AG04449 (cell line): ENCODE measurements around the gene PRKCH.

Experiments used
- CTCF ChIA-PET: fragments of 350-600 bp; formaldehyde crosslinking; extraction: SDS; loops from one replicate; lab custom pipeline; 2021; ENCODE audit warnings: antibody characterized with exemption; lab: Yijun Ruan, JAX
- POLR2A ChIA-PET: fragments of 400-600, 350-600 bp; formaldehyde crosslinking; extraction: SDS; loops from one replicate; lab custom pipeline; 2020; ENCODE audit warnings: antibody characterized with exemption, inconsistent platforms; lab: Yijun Ruan, JAX
- DNase-seq: peaks from one replicate; pipeline ENCODE4 v3.0.0-alpha.2; 2010; ENCODE audit warnings: low read depth, low spot score
- H3K4me3 ChIP-seq: 2 replicates; pipeline ENCODE4 v1.5.1; 2011; ENCODE audit warnings: low read depth, mild to moderate bottlenecking, control low read depth, low read length
- CTCF ChIP-seq: IDR thresholded peaks from one replicate; pipeline ENCODE4 v1.5.1; 2011; ENCODE audit warnings: mild to moderate bottlenecking, moderate library complexity, low read length, control low read depth, inconsistent platforms; ENCODE audit not compliant: insufficient read depth; ENCODE audit errors: missing control alignments

The PRKCH gene

GRCh38 chr14:61498303-61498702 is 176.9 kb downstream of the PRKCH start:
- POLR2A ChIA-PET = no interaction called here
- no peak for DNase-seq
- no peak overlapping the region for H3K4me3 ChIP-seq
- TF ChIP-seq CTCF = no peak
- CTCF ChIA-PET = interaction anchor here (1.8 to 7.2 kb wide), 2 partner anchors 23 to 27 kb away, joined by 4 to 36 read pairs; no protein-coding TSS in a partner anchor

GRCh38 chr14:61498811-61499210 is 177.4 kb downstream of the PRKCH start:
- no peak for DNase-seq
- TF ChIP-seq CTCF = no peak
- ChIA-PET CTCF (interaction anchor here (1.6 to 7.2 kb wide), 3 partner anchors 11 to 27 kb away, joined by 3 to 36 read pairs (median 4); no protein-coding TSS in a partner anchor), POLR2A (no interaction called here)
- H3K4me3 ChIP-seq = no peak overlapping the region

DNA sequence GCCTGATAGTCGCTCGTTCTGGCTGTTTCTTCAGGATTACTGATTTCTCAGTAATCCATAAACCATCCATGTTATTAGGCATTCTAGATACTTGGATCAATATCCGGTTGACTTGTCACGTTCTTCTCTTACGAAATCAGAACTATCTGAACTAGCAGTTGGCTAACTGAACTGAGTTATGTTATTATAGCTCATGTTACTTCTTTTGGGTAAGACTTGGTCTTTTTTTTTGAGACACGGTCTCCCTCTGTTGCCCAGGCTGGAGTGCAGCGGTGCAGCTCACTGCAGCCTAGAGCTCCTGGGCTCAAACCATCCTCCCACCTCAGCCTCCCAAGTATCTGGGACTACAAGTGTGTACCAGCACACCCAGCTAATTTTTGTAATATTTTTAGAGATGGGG is 178.6 kb downstream of the PRKCH start:
- no peak for TF ChIP-seq CTCF
- ChIA-PET POLR2A (no interaction called here), CTCF (interaction anchor here (1.6 to 7.2 kb wide), 3 partner anchors 10 to 26 kb away, joined by 3 to 36 read pairs (median 4); no protein-coding TSS in a partner anchor)
- DNase-seq = no peak
- no peak overlapping the region for H3K4me3 ChIP-seq

DNA sequence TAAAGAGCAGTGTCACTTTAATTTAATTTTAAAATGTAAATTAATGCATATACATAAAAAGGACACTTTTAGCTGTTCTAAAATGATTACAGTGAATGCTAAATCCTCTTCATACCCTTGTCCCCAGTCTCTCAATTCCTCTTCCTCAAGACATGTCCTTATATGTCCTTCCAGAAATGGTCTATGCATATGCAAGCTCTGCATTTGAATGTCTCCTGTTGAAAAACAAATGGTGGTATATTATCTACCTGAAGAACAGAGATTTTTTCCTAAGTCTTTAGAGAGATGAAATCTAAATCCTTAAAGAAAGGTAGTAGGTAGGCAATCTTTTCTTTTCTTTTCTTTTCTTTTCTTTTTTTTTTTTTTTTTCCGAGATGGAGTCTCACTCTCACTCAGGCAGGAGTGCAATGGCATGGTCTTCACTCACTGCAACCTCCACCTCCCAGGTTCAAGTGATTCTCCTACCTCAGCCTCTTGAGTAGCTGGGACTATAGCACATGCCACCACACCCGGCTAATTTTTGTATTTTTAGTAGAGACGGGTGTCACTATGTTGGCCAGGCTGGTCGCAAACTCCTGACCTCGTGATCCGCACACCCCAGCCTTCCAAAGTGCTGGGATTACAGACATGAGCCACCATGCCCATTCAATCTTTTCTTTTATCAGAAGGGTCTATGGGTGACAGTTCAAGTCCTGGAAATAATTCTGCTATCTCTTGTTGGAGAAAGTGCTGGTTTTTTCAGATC is 180.5 kb downstream of the PRKCH start:
- ChIA-PET POLR2A (interaction anchor here (0.8 kb wide), 1 partner anchor 11 kb away, joined by 3 read pairs; no protein-coding TSS in a partner anchor), CTCF (interaction anchor here (1.4 to 7.2 kb wide), 2 partner anchors 22 to 26 kb away, joined by 3 to 36 read pairs; no protein-coding TSS in a partner anchor)
- DNase-seq = no peak
- H3K4me3 ChIP-seq = no peak overlapping the region
- no peak for TF ChIP-seq CTCF

GRCh38 chr14:61502459-61503093 is 181.2 kb downstream of the PRKCH start:
- ChIA-PET CTCF (interaction anchor here (1.4 to 7.2 kb wide), 2 partner anchors 21 to 27 kb away, joined by 3 to 36 read pairs; no protein-coding TSS in a partner anchor), POLR2A (interaction anchor here (0.8 kb wide), 1 partner anchor 10 kb away, joined by 3 read pairs; no protein-coding TSS in a partner anchor)
- DNase-seq = no peak
- TF ChIP-seq CTCF = no peak
- H3K4me3 ChIP-seq = no peak overlapping the region
